ENCODE data around the gene SLC25A20. TPM values are rescaled to one million over a fixed set of nuclear protein-coding genes. Genes with fewer than 3 reads are reported as not detected.
A peak's percentile ranks its signal among the peaks of the same experiment; 100 is the strongest.

The SLC25A20 gene
- total RNA-seq, 1 experiment from 2014 or later = 12.2 TPM

GRCh38 chr3:48919215-48920138 lies 20.8 kb upstream of the SLC25A20 start:
- intact Hi-C loops (cut with micrococcal nuclease; ENCODE audit: unreplicated experiment) = no loop called here
- Histone ChIP-seq H3K36me3 (ENCODE audit: control insufficient read depth, insufficient read depth, low read length) (peaks cover 6% of the 10 kb centered on the region), H3K9me3 (ENCODE audit: control insufficient read depth, insufficient read depth, low read depth, low read length) (no peaks in the 10 kb centered on the region), H3K27me3 (ENCODE audit: control insufficient read depth, insufficient read depth, low read length) (no peaks in the 10 kb centered on the region), H3K4me1 (ENCODE audit: control insufficient read depth, insufficient read depth, low read length) (no peaks in the 10 kb centered on the region; the same call in 1 of the 2 replicates), H3K27ac (ENCODE audit: low read length) (peak overlapping the region; percentile 75), H3K4me3 (ENCODE audit: low read depth in 2 of 2, low read length in 2 of 2) (peak overlapping the region; percentile 71 to 82)
- ChIA-PET CTCF (no interaction called here), POLR2A (interaction anchor here (0.6 to 1.0 kb wide), 4 partner anchors 10 to 117 kb away, joined by 4 to 9 read pairs (median 5); no protein-coding TSS in a partner anchor)
- DNase-seq (ENCODE audit: low read depth, low spot score) (peak; percentile 10), ATAC-seq (peak; percentile 56)
- TSS peak; percentile 86 for BruUV-seq (replicated peaks)
- in situ Hi-C loops (cut with HindIII; ENCODE audit: low pct_unique_long_range_greater_than_20kb, low sequenced_read_pairs) = no loop called here
- TF ChIP-seq, protein P1, sequence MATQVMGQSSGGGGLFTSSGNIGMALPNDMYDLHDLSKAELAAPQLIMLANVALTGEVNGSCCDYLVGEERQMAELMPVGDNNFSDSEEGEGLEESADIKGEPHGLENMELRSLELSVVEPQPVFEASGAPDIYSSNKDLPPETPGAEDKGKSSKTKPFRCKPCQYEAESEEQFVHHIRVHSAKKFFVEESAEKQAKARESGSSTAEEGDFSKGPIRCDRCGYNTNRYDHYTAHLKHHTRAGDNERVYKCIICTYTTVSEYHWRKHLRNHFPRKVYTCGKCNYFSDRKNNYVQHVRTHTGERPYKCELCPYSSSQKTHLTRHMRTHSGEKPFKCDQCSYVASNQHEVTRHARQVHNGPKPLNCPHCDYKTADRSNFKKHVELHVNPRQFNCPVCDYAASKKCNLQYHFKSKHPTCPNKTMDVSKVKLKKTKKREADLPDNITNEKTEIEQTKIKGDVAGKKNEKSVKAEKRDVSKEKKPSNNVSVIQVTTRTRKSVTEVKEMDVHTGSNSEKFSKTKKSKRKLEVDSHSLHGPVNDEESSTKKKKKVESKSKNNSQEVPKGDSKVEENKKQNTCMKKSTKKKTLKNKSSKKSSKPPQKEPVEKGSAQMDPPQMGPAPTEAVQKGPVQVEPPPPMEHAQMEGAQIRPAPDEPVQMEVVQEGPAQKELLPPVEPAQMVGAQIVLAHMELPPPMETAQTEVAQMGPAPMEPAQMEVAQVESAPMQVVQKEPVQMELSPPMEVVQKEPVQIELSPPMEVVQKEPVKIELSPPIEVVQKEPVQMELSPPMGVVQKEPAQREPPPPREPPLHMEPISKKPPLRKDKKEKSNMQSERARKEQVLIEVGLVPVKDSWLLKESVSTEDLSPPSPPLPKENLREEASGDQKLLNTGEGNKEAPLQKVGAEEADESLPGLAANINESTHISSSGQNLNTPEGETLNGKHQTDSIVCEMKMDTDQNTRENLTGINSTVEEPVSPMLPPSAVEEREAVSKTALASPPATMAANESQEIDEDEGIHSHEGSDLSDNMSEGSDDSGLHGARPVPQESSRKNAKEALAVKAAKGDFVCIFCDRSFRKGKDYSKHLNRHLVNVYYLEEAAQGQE (IDR thresholded peaks at IDR 0.05; ENCODE audit: insufficient read depth in 1 of 2, low read depth in 2 of 2, low read length in 1 of 2) = no peak
- no peak for TF ChIP-seq TCF7L2 (IDR thresholded peaks at IDR 0.05; ENCODE audit: low read depth, low read length)
- no peak for TF ChIP-seq SIN3A (IDR thresholded peaks at IDR 0.05; ENCODE audit: borderline replicate concordance, insufficient read depth, low read depth, low read length)
- TF ChIP-seq CTCF (IDR thresholded peaks at IDR 0.05) = no peak
- no peak for TF ChIP-seq POLR2AphosphoS5 (IDR thresholded peaks at IDR 0.05; ENCODE audit: low read depth, low read length)

GRCh38 chr3:48918388-48919214 lies 19.9 kb upstream of the SLC25A20 start, which contains the start of gene ARIH2:
TSS of gene ARIH2 (plus strand) at chr3:48918842. CDS start at chr3:48927559, 8,717 bp downstream.
- Histone ChIP-seq H3K36me3 (ENCODE audit: control insufficient read depth, insufficient read depth, low read length) (peaks cover 6% of the 10 kb centered on the region), H3K4me1 (ENCODE audit: control insufficient read depth, insufficient read depth, low read length) (no peaks in the 10 kb centered on the region; the same call in 1 of the 2 replicates), H3K9me3 (ENCODE audit: control insufficient read depth, insufficient read depth, low read depth, low read length) (no peaks in the 10 kb centered on the region), H3K4me3 (ENCODE audit: low read depth in 2 of 2, low read length in 2 of 2) (peak within 1 kb of the TSS; percentile 71 to 82), H3K27ac (ENCODE audit: low read length) (peak within 1 kb of the TSS; percentile 75), H3K27me3 (ENCODE audit: control insufficient read depth, insufficient read depth, low read length) (no peaks in the 10 kb centered on the region)
- DNase-seq (ENCODE audit: low read depth, low spot score) (peak; percentile 63), ATAC-seq (peak; percentile 97)
- BruUV-seq (replicated peaks) = TSS peak; percentile 99
- POLR2A ChIA-PET = interaction anchor here (0.6 kb wide), 1 partner anchor 73 kb away, joined by 6 read pairs; no protein-coding TSS in a partner anchor
- CTCF ChIA-PET = interaction anchor here (0.6 kb wide), 1 partner anchor 232 kb away, joined by 3 read pairs; no protein-coding TSS in a partner anchor
- in situ Hi-C loops (cut with HindIII; ENCODE audit: low pct_unique_long_range_greater_than_20kb, low sequenced_read_pairs) (no loop called here), intact Hi-C loops (cut with micrococcal nuclease; ENCODE audit: unreplicated experiment) (no loop called here)
- TF ChIP-seq POLR2AphosphoS5 (IDR thresholded peaks at IDR 0.05; ENCODE audit: low read depth, low read length) (peak; percentile 87), TCF7L2 (IDR thresholded peaks at IDR 0.05; ENCODE audit: low read depth, low read length) (no peak), SIN3A (IDR thresholded peaks at IDR 0.05; ENCODE audit: borderline replicate concordance, insufficient read depth, low read depth, low read length) (peak; percentile 88; the same call in 1 of the 2 replicates), CTCF (IDR thresholded peaks at IDR 0.05) (no peak)
- TF ChIP-seq, protein P1 (IDR thresholded peaks at IDR 0.05; ENCODE audit: insufficient read depth in 1 of 2, low read depth in 2 of 2, low read length in 1 of 2) = 0 out of 4 replicates have a peak, but pooled peaks of 1 of the 2 experiments have one; percentile 11

All from Panc1 (cell line).